GM18502 (cell line): Measurements from ENCODE around the gene NPEPL1.
"Not testable (repeated sequence)": the region's sequence is repeated elsewhere in the genome, so short reads cannot be mapped to it uniquely, and the experiment has no call there.

Experiments used
- ATAC-seq: cut with Tn5 transposase; IDR thresholded peaks from one replicate; pipeline ENCODE4 v1.9.1; 2021; ENCODE audit warnings: mild to moderate bottlenecking; ENCODE audit not compliant: unreplicated experiment, poor library complexity

The NPEPL1 gene

GRCh38 chr20:58726156-58726555 is 33.6 kb downstream of the NPEPL1 start:
- not testable (repeated sequence) for ATAC-seq

GRCh38 chr20:58731192-58731591 is 38.6 kb downstream of the NPEPL1 start:
- ATAC-seq, result no peak

DNA sequence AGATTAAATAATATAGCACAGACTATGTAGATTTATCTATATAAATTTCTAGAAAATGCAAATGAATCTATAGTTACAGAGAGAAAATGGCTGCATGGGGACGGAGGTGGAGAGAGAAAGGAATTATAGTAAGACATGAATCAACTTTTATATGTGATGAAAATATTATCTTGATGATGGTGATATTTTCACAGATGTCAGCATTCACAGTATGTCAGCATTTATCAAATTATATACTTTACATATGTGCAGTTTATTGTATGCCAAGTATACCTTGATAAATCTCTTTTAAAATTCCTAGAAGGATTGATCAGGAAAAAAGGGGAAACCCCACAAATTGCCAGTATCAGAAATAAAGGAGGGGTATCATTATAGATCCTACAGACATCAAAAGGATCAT is 44.6 kb downstream of the NPEPL1 start:
- no peak for ATAC-seq

- ATAC-seq, result no peak
These were observed 48.0 kb downstream of the NPEPL1 start for GRCh38 chr20:58740356-58741308.

- no peak for ATAC-seq
These were observed 48.8 kb downstream of the NPEPL1 start for GRCh38 chr20:58741384-58741783.

- ATAC-seq, result no peak
These were observed 50.3 kb downstream of the NPEPL1 start for GRCh38 chr20:58742668-58743566.

GRCh38 chr20:58743929-58744534 is 51.4 kb downstream of the NPEPL1 start:
- ATAC-seq, result no peak

GRCh38 chr20:58744836-58745235 is 52.2 kb downstream of the NPEPL1 start:
- no peak for ATAC-seq

- ATAC-seq, result no peak
These were observed 52.8 kb downstream of the NPEPL1 start for GRCh38 chr20:58745391-58745790.

DNA sequence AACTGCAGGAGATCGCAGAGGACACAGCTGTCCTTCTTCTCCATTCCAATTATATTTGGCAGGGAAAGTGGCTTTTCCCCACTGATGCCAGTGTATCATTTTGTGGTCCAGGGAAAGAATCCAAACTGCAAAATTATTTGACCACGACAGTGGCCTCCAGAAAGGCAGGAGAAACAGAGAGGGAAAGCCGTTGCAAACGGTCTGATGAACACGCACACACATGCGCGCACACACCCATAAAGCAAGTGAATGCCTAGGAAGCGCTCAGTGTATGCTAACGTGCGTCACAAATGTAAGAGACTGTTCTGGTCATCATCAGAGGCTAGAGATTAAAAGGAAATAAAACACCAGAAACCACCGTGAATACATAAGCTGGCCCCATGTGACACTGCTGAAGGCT is 54.0 kb downstream of the NPEPL1 start:
- ATAC-seq, result no peak

DNA sequence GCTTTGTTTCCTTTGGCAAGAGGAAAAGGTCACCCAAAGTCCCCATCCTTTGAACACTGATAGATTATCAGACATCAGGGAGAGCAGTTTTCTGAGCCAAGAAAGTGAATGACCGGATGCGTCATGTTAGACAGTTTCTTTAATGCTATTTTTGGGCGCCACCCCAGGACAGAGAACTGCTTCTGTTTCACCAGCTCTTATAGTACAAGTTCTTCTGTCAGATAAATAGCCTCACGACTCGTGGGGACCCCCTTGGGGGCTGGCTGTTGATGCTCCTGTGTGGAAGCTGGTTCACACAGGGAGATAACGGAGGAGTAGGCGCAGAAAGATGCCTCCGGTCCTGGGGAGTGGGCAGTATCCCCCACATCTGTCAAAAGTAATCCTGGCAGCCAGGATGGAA is 54.6 kb downstream of the NPEPL1 start:
- no peak for ATAC-seq

- ATAC-seq, result no peak
These were observed 56.0 kb downstream of the NPEPL1 start for GRCh38 chr20:58748618-58749017.

- no peak for ATAC-seq
These were observed 56.6 kb downstream of the NPEPL1 start for GRCh38 chr20:58749098-58749769.

DNA sequence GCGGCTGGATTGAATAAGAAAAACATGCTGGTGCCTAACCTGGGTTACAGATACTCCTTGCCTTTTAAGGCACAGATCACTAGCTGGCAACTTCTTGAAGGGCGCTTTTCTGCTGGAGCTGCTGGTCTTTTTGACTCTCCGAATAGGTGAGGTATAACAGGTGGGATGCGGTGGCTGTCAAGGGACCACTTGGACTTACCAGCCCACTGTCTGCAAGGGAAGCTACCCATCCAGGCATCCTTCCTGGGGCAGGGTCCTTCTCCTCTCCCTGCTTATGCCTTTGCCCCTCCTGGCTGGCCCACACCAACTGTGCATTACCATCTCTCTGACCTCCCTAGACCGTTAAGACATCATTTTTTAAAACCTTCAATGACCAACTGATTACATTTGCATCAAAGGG is 57.4 kb downstream of the NPEPL1 start:
- ATAC-seq, result no peak

DNA sequence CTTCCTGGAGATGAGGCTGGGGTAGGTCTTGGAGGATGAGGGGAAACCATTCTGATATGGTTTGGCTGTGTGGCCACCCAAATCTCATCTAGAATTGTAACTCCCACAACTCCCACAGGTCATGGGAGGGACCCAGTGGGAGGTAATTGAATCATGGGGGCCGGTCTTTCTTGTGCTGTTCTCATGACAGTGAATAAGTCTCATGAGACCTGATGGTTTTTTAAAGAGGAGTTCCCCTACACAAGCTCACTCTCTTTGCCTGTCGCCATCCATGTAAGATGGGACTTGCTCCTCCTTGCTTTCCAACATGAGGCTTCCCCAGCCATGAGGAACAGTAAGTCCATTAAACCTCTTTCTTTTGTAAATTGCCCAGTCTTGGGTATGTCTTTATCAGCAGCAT is 58.1 kb downstream of the NPEPL1 start:
- ATAC-seq, result not testable (repeated sequence)

- no peak for ATAC-seq
These were observed 59.4 kb downstream of the NPEPL1 start for GRCh38 chr20:58751979-58752378.

GRCh38 chr20:58752565-58752964 is 60.0 kb downstream of the NPEPL1 start:
- no peak for ATAC-seq

GRCh38 chr20:58753267-58753921 is 60.8 kb downstream of the NPEPL1 start:
- ATAC-seq, result no peak

GRCh38 chr20:58753922-58754551 is 61.4 kb downstream of the NPEPL1 start:
- no peak for ATAC-seq
